ENCODE data around the gene AGBL1. TPM values are rescaled to one million over a fixed set of nuclear protein-coding genes. Genes with fewer than 3 reads are reported as not detected.

The AGBL1 gene
- total RNA-seq, 1 experiment from 2014 or later = not detected

- no CpG with 5 or more reads among the region's 1 CpG for WGBS (ENCODE audit: extremely low coverage, insufficient read length, low lambda C conversion rate)
- Histone ChIP-seq H3K14ac (ENCODE audit: insufficient read depth, low read length) (no peak overlapping the region), H2BK20ac (ENCODE audit: low read depth, low read length, poor library complexity, severe bottlenecking) (no peak overlapping the region), H2AFZ (ENCODE audit: low read length) (no peak overlapping the region), H3K4me2 (ENCODE audit: insufficient read depth, insufficient read length, low read length) (no peak overlapping the region), H4K5ac (ENCODE audit: insufficient read length, low read depth, low read length) (no peak overlapping the region), H3K27ac (ENCODE audit: insufficient read length, low read depth, low read length) (no peak overlapping the region), H4K8ac (replicated peaks; ENCODE audit: insufficient read length, low read depth, low read length) (no peak overlapping the region), H4K20me1 (ENCODE audit: control insufficient read depth, insufficient read depth, insufficient read length) (no peaks in the 10 kb centered on the region), H2BK5ac (ENCODE audit: insufficient read length, low read length) (no peak overlapping the region), H3K79me1 (ENCODE audit: insufficient read depth, low read depth, low read length, poor library complexity, severe bottlenecking) (no peaks in the 10 kb centered on the region), H3K4ac (ENCODE audit: low read depth, low read length) (no peak overlapping the region), H2BK120ac (ENCODE audit: low read depth, low read length, poor library complexity, severe bottlenecking) (no peak overlapping the region), H3K23ac (ENCODE audit: insufficient read length, low read depth, low read length) (no peak overlapping the region), H4K91ac (ENCODE audit: insufficient read length, low read depth, low read length) (no peak overlapping the region), H3K56ac (ENCODE audit: insufficient read length, low read depth, low read length) (no peak overlapping the region), H3K18ac (ENCODE audit: insufficient read length, low read depth, low read length) (no peak overlapping the region), H2AK5ac (ENCODE audit: insufficient read length, low read length) (no peak overlapping the region), H3K9ac (ENCODE audit: extremely low read depth, insufficient read length, low read length) (no peak overlapping the region), H3K4me1 (ENCODE audit: insufficient read depth, low read length) (no peaks in the 10 kb centered on the region), H3T11ph (ENCODE audit: low read length) (no peak overlapping the region), H3K23me2 (ENCODE audit: insufficient read length, low read depth, low read length, poor library complexity, severe bottlenecking) (no peaks in the 10 kb centered on the region), H2BK12ac (ENCODE audit: insufficient read length, low read depth, low read length) (no peak overlapping the region), H3K79me2 (ENCODE audit: insufficient read depth, low read length) (no peaks in the 10 kb centered on the region), H3K9me3 (ENCODE audit: control insufficient read depth, low read depth, low read length) (no peaks in the 10 kb centered on the region), H2BK15ac (ENCODE audit: low read depth, low read length) (no peak overlapping the region), H3K27me3 (ENCODE audit: insufficient read depth, low read length) (no peaks in the 10 kb centered on the region)
- Mint-ChIP-seq H3K9me3 (peaks cover 3 to 6% of the 10 kb centered on the region in 2 experiments; a peak in 3 of 5 replicates), H3K36me3 (ENCODE audit: insufficient read depth in 1 of 3, low read depth in 3 of 3) (no peaks in the 10 kb centered on the region; a peak in 1 of 7 replicates), H3K4me3 (no peak overlapping the region), H3K27ac (no peak overlapping the region), H3K27me3 (ENCODE audit: low read depth) (no peaks in the 10 kb centered on the region; the same call in 1 of the 2 replicates), H3K4me1 (no peaks in the 10 kb centered on the region; a peak in 1 of 4 replicates)
- TF ChIP-seq CTCF (conservative IDR thresholded peaks at IDR 0.05) = no peak
- DNase-seq = no peak
Observed at GRCh38 chr15:86964271-86964670, 884.6 kb downstream of the AGBL1 start.

Data from H9 (cell line).